OCI-LY1 (cell line): ENCODE results near the gene VSTM4.

Source experiments
- EZH2 ChIP-seq: fragments of 200-600 bp; sonication (generic), shearing (Covaris generic); IDR thresholded peaks from 2 replicates; pipeline ENCODE4 v1.8.0; 2017; ENCODE audit warnings: borderline replicate concordance, mixed run types, mild to moderate bottlenecking, antibody characterized with exemption, low read length, moderate library complexity, mixed read lengths
- TF ChIP-seq, protein P1 (sequence below): fragments of 200-600 bp; sonication (generic), shearing (Covaris generic); IDR thresholded peaks from 2 replicates; pipeline ENCODE4 v1.5.1; 2017; ENCODE audit warnings: mild to moderate bottlenecking, antibody characterized with exemption, low read length, moderate library complexity, mixed read lengths

DNA sequence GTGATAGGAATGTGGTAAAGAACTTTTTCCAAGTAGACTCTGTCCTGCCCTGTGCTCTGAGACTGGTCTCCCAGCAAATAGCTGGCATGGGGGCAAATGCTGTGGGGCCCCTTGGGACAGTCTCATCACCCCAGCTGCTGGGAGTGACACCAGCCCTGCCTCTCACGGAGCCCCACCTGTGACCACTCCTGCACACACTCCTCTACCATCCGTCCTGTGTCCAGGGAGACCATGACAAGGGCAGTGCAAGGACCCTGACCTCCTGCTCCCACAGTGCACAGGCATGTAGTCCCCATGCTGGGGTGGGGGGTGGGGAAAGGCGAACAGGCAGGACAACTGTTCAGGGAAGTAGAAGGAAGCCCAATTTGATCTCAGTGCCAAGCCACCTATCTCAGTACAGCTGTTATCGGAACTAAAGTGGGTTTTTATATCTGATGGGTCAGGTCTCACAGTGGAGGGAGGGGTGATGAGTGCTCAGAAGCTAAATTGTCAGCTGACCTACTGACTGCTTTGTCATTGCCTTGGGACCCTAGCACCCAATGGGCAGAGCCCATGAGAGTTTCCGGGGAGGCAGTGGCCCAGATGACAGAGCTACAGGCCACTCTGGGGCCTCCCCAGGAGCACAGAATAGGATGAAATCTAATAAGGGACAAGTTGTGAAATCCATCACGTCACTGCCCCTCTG, 24.5 kb downstream of the VSTM4 start:
- TF ChIP-seq EZH2: no peak
- TF ChIP-seq, protein P1, sequence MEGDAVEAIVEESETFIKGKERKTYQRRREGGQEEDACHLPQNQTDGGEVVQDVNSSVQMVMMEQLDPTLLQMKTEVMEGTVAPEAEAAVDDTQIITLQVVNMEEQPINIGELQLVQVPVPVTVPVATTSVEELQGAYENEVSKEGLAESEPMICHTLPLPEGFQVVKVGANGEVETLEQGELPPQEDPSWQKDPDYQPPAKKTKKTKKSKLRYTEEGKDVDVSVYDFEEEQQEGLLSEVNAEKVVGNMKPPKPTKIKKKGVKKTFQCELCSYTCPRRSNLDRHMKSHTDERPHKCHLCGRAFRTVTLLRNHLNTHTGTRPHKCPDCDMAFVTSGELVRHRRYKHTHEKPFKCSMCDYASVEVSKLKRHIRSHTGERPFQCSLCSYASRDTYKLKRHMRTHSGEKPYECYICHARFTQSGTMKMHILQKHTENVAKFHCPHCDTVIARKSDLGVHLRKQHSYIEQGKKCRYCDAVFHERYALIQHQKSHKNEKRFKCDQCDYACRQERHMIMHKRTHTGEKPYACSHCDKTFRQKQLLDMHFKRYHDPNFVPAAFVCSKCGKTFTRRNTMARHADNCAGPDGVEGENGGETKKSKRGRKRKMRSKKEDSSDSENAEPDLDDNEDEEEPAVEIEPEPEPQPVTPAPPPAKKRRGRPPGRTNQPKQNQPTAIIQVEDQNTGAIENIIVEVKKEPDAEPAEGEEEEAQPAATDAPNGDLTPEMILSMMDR: no peak
